Progenitor cell of endocrine pancreas (in vitro differentiated cells): ENCODE data around the gene JUP. TPM values are rescaled to one million over a fixed set of nuclear protein-coding genes. Genes with fewer than 3 reads are reported as not detected.

Experiments used
- DNase-seq: peaks from one replicate; pipeline ENCODE4 v3.0.0; 2021; ENCODE audit warnings: low spot score; ENCODE audit not compliant: unreplicated experiment
- H3K27ac Mint-ChIP-seq: 2 replicates; pipeline ENCODE4 v1.8.0; 2021; ENCODE audit warnings: mild to moderate bottlenecking, moderate library complexity, mixed read lengths
- H3K27me3 Mint-ChIP-seq: 2 replicates; pipeline ENCODE4 v1.8.0; 2021; ENCODE audit warnings: mixed read lengths
- H3K36me3 Mint-ChIP-seq: 2 replicates; pipeline ENCODE4 v1.8.0; 2022; ENCODE audit warnings: mixed read lengths; ENCODE audit not compliant: insufficient read depth
- H3K4me1 Mint-ChIP-seq: 2 replicates; pipeline ENCODE4 v1.8.0; 2021; ENCODE audit warnings: low read depth, mixed read lengths
- H3K4me3 Mint-ChIP-seq: 2 replicates; pipeline ENCODE4 v1.8.0; 2021; ENCODE audit warnings: low read depth, mild to moderate bottlenecking, moderate library complexity, mixed read lengths
- H3K9me3 Mint-ChIP-seq: 2 replicates; pipeline ENCODE4 v1.8.0; 2021; ENCODE audit warnings: low read depth, mixed read lengths
- CTCF ChIP-seq: fragments of 200-600 bp; sonication (generic); IDR thresholded peaks from one replicate; pipeline ENCODE4 v1.5.0; 2021; ENCODE audit warnings: antibody characterized with exemption, mild to moderate bottlenecking; ENCODE audit not compliant: unreplicated experiment
- total RNA-seq: library from RNA; stranded (reverse); gene quantifications from 2 replicates; pipeline ENCODE4 v1.2.1, GENCODE V29; 2021

JUP gene
- total RNA-seq, 1 donor from 2014 or later: 195 TPM

DNA sequence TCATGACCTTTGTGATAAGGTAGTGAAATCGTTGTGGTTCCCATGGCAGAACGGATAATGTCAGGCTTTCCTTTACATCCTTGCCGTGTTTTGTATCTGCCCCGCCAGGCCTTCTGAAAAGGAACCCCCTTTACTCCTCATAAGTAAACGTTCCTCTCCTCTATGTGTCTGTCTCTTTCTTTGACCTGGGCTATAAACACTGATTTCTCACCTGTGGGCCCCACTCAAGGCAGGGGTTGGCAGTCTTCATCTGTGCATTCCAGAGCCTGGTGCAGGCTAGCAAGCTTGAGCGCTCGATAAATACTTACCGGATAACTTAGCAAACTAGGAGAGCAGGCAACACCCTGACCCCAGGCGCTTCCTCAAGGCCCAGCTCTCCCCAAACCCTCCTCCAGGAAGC, 44.8 kb downstream of the JUP start:
- DNase-seq: no peak
- Mint-ChIP-seq H3K4me1 (peaks cover 7% of the 10 kb centered on the region), H3K27me3 (peaks cover 17% of the 10 kb centered on the region), H3K27ac (peak overlapping the region; percentile 26), H3K4me3 (no peak overlapping the region), H3K9me3 (no peaks in the 10 kb centered on the region), H3K36me3 (no peaks in the 10 kb centered on the region)
- no peak for TF ChIP-seq CTCF

GRCh38 chr17:41740506-41740905, 46.0 kb downstream of the JUP start:
- H3K27ac Mint-ChIP-seq: no peak overlapping the region
- no peaks in the 10 kb centered on the region for H3K9me3 Mint-ChIP-seq
- H3K36me3 Mint-ChIP-seq: no peaks in the 10 kb centered on the region
- H3K4me3 Mint-ChIP-seq: no peak overlapping the region
- TF ChIP-seq CTCF: no peak
- H3K27me3 Mint-ChIP-seq: peaks cover 24% of the 10 kb centered on the region
- H3K4me1 Mint-ChIP-seq: peaks cover 7% of the 10 kb centered on the region
- no peak for DNase-seq

DNA sequence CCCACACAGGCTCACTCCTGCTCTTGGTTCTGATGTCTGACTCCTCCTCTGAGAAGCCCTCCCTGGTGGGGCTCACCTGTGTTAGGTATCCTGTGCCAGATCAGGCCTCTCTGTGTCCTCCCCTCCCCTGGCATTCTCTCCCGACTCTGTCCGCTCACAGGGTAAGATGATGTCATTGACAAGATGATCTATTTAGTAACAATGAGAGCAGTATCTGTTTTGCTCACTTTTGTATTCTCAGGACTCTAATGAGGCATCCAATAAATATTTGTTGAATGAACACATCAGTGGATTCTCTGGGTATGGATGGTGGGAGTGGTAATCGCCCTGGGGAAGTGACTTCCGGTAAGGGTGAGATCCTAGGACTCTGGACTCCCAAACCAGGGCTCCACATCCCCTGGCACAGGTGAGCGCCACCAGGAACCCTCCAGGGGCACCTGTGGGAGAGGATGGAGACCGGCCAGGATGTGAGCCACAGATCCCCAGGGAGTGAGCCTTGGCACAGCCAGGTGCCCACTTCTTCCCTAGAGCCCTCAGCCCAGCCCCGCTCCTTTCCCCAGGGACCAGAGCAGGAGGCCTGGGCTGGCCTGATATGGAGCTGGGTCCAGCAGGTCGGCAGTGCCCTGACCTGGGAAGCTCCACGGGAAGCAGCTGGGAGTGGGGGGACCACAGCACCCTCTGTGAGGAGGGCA, 46.7 kb downstream of the JUP start:
- TF ChIP-seq CTCF: no peak
- DNase-seq: no peak
- H3K27me3 Mint-ChIP-seq: peaks cover 30% of the 10 kb centered on the region
- peaks cover 9% of the 10 kb centered on the region for H3K4me1 Mint-ChIP-seq
- no peaks in the 10 kb centered on the region for H3K36me3 Mint-ChIP-seq
- H3K4me3 Mint-ChIP-seq: no peak overlapping the region
- no peak overlapping the region for H3K27ac Mint-ChIP-seq
- no peaks in the 10 kb centered on the region for H3K9me3 Mint-ChIP-seq

DNA sequence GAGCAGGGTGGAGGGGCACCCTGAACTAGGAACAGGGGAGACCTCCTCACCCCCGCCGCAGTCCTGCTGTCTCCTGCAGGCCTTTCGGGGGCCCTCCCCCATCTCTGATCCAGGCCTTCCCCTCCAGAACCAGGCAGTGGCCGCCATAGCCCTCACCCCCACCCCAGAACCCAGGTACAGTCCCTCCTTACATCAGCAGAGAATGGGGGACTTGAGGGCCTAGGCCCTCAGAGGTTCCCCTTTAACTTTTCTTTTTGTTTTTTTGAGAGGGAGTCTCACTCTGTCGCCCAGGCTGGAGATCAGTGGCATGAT, 47.8 kb downstream of the JUP start:
- Mint-ChIP-seq H3K27me3 (peaks cover 32% of the 10 kb centered on the region), H3K27ac (no peak overlapping the region), H3K4me1 (peaks cover 9% of the 10 kb centered on the region), H3K9me3 (no peaks in the 10 kb centered on the region), H3K36me3 (no peaks in the 10 kb centered on the region), H3K4me3 (no peak overlapping the region)
- TF ChIP-seq CTCF: no peak
- no peak for DNase-seq

- DNase-seq: peak; percentile 82
- peaks cover 11% of the 10 kb centered on the region for H3K4me1 Mint-ChIP-seq
- no peak overlapping the region for H3K4me3 Mint-ChIP-seq
- no peaks in the 10 kb centered on the region for H3K9me3 Mint-ChIP-seq
- peak; percentile 97 for TF ChIP-seq CTCF
- peaks cover 37% of the 10 kb centered on the region for H3K27me3 Mint-ChIP-seq
- H3K36me3 Mint-ChIP-seq: no peaks in the 10 kb centered on the region
- peak overlapping the region; percentile 84 for H3K27ac Mint-ChIP-seq
Measured at GRCh38 chr17:41738077-41738800, 48.3 kb downstream of the JUP start.
